GM21526 (cell line): ENCODE results near the gene AP2S1.
"Not testable (repeated sequence)": the region's sequence is repeated elsewhere in the genome, so short reads cannot be mapped to it uniquely, and the experiment has no call there.

Experiments used
- ATAC-seq: cut with Tn5 transposase; IDR thresholded peaks from one replicate; pipeline ENCODE4 v1.9.1; 2021; ENCODE audit warnings: moderate library complexity; ENCODE audit not compliant: unreplicated experiment, low FRiP score

The AP2S1 gene

GRCh38 chr19:46868025-46868802, 17.6 kb upstream of the AP2S1 start:
- no peak for ATAC-seq

DNA sequence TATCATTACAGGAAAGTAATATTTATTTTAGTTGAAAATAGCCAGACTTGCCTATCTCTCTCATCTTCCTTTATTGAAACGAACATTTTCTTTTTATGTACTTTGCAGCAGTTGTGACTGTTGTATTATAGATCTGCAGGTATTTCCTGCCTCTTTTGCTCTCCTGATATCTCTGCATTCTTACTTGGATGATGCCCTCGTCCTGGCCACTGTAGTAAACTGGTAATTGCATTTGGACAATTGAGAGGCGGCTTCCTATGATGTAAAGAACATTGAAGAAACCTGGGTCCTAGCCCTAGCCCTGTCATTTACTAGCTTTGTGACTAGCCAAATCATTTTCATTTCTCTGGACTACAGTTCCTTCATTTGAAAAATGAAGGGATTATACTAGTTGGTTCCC, 16.5 kb upstream of the AP2S1 start:
- ATAC-seq = no peak

- no peak for ATAC-seq
These were observed 15.9 kb upstream of the AP2S1 start for GRCh38 chr19:46866407-46867136.

DNA sequence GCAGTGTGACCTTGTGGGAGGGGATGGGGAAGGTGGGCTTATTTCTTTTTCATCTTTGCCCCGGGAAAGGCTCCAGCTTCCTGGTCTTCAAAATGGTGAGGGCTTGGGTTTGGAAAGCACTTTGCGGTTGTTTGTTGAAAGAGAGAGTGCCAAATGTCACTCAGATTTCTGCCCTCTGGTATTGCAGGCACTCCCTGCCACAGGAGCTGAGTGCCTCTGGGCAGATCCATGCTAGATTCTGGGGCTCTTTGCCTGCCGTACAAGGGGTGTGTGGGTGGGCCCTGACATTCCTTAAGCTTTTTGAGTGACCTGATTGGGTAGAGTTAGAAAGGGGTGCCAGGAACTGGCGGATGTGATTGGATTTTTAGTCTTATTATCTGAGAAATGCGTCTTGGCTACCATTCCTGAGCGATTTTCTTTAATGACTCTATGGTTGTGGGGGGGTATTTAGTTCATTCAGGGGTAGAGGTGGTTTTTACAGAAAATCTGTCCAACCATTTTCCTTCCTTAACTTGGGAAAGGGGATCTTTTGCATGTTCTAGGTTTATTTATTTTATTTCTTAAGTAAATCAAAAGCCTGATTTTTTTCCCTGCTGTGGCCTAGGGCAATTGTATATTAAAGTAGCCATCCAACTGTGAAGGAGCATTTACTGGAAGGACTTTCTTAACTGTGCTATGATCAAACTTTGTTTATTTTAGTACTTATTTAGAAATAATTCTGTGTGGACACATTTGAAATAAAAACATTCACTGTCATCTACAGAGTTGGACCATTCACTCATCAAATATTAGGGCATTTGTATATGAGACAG, 13.4 kb upstream of the AP2S1 start:
- ATAC-seq = no peak

DNA sequence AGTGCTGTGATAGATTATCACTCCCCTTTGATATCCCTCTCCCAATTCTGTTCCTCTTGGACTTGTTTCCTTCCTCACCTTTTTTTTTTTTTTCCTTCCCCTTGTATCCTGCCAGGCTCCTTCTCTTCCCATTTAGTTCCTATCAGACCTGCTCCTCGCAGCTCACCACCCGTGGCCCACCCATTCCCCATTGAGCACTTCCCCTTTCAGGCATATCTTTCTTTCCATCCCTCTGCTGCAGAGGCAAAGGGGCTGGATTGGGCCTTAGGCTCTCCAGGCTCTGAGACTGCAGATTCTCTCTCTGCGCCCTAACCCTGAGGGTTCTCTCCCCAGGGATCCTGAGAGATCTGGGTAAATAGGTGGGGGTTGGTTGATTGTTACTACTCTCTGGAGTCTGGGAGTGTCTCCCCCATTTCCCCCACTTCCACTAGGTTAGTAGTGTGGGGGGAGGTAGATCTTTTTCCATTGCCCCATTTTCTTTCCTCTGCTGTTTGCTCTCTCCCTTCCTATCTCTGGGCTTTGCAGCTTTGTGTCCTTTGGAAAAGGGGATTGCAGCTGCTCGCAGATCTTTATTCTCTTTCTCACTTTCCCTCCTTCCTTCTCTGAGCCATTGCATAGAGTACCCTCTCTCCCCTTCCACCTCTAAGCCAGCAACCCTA, 12.5 kb upstream of the AP2S1 start:
- ATAC-seq = no peak

GRCh38 chr19:46862503-46862834, 11.8 kb upstream of the AP2S1 start:
- ATAC-seq = no peak

DNA sequence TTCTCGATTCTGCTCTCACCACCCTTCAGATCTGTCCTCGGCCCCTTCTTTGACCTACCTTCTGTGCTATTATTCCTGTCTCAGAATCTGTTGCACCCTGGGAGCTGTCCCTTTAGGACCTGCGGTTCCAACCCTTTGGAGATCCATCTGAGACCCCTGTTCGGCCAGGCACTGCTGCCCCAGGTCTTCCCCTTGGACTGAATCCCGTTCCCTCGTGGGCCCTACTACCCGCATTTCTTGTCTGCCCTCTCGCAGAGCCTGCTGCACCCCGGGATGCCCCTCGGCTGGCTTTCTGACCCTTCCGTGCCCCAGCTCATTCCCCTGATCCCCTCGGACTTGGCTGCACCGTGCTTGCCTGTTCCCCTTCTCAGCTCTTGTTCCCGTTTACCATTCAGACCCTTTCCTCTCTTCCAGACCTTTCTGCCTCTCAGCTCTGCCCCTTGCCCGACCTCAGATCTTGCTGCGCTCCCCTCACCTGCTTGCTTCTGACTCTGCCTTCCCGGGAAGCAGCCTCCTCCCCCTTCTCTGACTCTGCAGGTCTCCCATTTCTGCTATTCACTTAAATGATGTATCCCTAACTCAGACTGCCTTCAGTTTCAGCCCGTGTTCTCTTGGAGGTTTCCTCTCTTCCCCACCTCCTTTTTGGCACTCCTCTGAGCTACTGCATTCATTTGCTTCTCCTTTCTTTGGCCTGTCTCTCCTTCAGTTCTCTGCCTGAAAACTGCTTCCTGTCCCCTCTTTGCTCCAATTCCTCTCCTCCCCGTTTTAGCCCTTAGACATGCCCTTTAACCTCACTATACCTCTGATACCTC, 11.3 kb upstream of the AP2S1 start:
- ATAC-seq = no peak

DNA sequence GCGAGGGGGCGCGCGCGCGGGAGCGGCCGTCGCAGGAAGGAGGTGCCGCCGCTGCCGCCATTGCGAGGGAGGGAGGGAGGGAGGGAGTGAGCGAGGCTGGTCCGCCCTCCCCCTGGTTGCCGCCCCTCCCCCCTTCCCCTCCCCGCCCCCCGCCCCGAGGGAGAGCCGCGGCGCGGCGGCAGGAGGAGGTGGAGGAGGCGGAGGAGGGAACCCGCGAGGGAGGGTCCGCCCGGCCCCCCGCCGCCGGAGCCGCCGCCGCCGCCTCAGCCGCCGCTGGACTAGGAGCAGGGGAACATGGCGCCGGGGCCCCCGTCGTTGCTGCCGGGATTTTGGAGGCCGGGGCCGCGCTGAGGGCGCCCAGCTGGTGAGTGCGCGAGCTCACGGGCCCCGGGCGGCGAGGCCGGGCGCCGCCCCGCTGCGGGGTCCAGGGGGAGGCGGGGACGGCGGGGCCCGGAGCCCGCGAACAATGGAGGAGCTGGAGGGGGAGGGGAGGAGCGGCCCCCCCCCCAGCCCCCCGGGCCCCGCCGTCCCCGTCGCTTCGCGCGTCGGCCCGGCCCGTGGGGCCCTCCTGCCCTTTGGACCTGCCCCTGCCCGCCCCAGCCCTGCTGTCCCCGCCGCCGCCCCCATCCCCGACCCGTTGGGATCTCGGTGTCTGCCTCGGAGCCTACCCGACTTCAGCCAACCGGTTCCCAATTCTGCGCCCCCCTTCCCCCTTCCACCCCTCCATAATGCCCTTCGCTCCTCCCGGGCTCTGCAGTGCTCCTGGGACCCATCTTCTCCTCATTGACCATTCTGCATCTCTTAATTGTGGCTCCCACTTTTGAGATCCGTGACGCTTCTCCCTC, 10.4 kb upstream of the AP2S1 start, which contains the start of gene ARHGAP35:
Gene ARHGAP35 (plus strand): TSS at position 152 of the 845 bp plus-strand sequence. CDS start 57,679 bp downstream, outside the sequence.
- peak; percentile 5 for ATAC-seq

DNA sequence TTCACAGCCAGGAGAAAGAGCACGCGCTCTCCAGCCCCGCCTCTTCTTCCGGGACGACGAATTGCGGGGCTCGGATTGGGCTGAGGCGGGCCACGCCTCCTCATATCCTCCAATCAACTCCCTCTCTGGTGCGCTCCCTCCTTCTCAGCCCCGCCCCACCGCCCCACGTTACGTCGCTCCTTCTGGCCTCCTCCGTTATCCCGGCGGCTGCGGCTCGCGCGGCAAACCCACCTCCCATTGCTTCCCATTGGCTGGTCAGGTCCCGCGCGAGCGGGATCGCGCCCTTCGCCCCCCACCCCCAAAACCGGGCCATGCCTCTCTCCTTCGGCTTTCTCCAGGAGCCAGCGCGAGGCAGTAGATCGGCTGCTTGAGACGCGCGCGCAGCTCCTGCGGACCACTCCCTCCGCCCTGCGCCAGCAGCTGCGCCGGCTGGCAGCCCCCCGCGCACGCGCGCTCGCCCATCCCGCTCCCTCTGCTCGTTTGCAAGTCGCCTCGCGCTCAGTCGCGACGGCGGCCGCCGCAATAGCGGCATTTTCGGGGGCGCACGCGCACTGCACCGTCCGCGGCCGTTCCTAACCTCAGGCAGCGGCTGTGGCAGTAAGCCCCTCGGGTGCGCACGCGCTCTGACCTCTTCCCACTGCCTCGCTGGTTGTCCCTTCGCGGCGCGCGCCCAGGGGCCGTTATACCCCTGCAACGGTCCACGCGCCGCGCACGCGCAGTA, 9.6 kb upstream of the AP2S1 start:
- peak; percentile 60 for ATAC-seq

- ATAC-seq = peak; percentile 3
These were observed 9.0 kb upstream of the AP2S1 start for GRCh38 chr19:46859637-46860124.

GRCh38 chr19:46856062-46857022, 5.7 kb upstream of the AP2S1 start:
- ATAC-seq = peak; percentile 43

- not testable (repeated sequence) for ATAC-seq
These were observed 4.1 kb upstream of the AP2S1 start for GRCh38 chr19:46854698-46855097.

- no peak for ATAC-seq
These were observed 2.2 kb upstream of the AP2S1 start for GRCh38 chr19:46852830-46853229.

GRCh38 chr19:46849610-46850009, 1.0 kb downstream of the AP2S1 start:
- no peak for ATAC-seq

DNA sequence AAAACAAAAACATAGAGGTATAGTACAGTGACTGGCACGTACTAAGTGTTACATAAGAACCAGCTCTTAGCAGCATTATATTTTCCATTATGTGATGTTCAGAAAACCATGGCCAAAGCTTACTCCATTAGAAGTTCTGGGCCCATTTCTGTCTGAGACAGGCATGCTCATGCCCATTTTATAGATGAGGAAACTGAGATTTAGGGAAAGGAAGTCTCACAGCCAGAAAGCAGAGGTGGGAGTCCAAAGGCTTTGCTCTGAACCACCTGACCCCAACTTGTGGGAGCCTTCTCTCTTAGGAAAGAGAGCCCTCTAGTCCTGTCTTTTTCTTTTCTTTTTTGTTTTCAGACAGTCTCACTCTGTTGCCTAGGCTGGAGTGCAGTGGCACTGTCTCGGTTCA, 2.3 kb downstream of the AP2S1 start:
- ATAC-seq = no peak

DNA sequence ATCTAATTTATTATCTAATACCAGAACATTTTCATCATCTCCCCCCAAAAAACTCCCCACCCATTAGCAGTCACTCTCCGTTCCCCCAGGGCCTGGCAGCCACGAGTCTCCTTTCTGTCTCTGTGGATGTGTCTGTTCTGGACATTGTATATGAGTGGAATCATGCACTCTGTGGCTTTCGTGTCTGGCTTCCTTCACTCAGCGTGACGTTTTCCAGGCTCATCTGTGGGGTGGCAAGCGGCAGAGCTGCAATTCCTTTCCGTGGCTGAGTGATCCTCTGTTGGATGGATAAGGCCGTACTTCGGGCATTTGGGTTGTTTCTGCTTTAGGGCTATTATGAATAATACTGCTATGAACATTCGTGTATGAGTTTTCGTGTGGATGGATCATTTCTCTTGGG, 3.1 kb downstream of the AP2S1 start:
- no peak for ATAC-seq

DNA sequence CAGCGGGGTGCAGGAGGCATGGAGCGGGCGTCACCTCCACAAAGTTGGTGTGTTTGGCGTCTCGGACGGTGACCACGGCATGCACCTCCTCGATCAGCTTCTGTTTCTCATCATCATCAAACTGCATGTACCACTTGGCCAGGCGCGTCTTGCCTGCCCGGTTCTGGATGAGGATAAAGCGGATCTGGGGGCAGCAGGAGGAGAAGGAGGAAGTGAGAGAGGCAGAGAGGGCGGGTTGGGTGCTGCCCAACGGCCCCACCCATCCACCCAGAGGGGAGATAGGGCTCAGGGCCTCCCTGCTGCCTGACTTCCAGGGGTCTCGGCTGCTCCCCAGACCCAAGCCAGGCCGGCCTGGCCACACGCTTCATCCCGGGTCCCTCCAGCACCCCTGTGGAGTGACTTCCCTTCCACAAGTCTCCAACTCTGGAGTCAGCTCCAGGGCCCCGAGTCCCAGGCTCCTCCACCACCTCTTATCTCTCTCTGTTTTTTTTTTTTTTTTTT, 4.6 kb downstream of the AP2S1 start:
- no peak for ATAC-seq
